22Rv1 (cell line): Measurements from ENCODE around the gene LRRC3.

Source experiments
- CTCF ChIP-seq: fragments of 450-650 bp; IDR thresholded peaks from 2 replicates; pipeline ENCODE4 v1.5.1; 2017; ENCODE audit warnings: mild to moderate bottlenecking
- ZFX ChIP-seq: fragments of 450-650 bp; IDR thresholded peaks from 2 replicates; pipeline ENCODE4 v1.6.1; 2017; ENCODE audit warnings: antibody characterized with exemption, borderline replicate concordance

- TF ChIP-seq ZFX = no peak
- no peak for TF ChIP-seq CTCF
Observed at GRCh38 chr21:44497703-44498126, 42.4 kb downstream of the LRRC3 start.
